ENCODE results near the gene COL23A1.

The COL23A1 gene

GRCh38 chr5:178280631-178281030 lies 309.6 kb downstream of the COL23A1 start:
- in situ Hi-C loops (cut with MboI; ENCODE audit: low sequenced_read_pairs), result loop anchor here (25.0 kb wide), 1 partner anchor 282 kb away; no protein-coding TSS in a partner anchor

- in situ Hi-C loops (cut with MboI; ENCODE audit: low sequenced_read_pairs), result loop anchor here (25.0 kb wide), 1 partner anchor 282 kb away; no protein-coding TSS in a partner anchor
Observed at GRCh38 chr5:178279723-178280438, 310.3 kb downstream of the COL23A1 start.

- in situ Hi-C loops (cut with MboI; ENCODE audit: low sequenced_read_pairs), result loop anchor here (25.0 kb wide), 1 partner anchor 283 kb away; no protein-coding TSS in a partner anchor
Observed at GRCh38 chr5:178279026-178279722, 311.0 kb downstream of the COL23A1 start.

GRCh38 chr5:178278358-178279023 lies 311.7 kb downstream of the COL23A1 start:
- in situ Hi-C loops (cut with MboI; ENCODE audit: low sequenced_read_pairs), result loop anchor here (25.0 kb wide), 1 partner anchor 284 kb away; no protein-coding TSS in a partner anchor

GRCh38 chr5:178277866-178278265 lies 312.3 kb downstream of the COL23A1 start:
- in situ Hi-C loops (cut with MboI; ENCODE audit: low sequenced_read_pairs), result loop anchor here (25.0 kb wide), 1 partner anchor 284 kb away; no protein-coding TSS in a partner anchor

- in situ Hi-C loops (cut with MboI; ENCODE audit: low sequenced_read_pairs), result loop anchor here (25.0 kb wide), 1 partner anchor 285 kb away; no protein-coding TSS in a partner anchor
Observed at GRCh38 chr5:178277346-178277745, 312.8 kb downstream of the COL23A1 start.

GRCh38 chr5:178274781-178275537 lies 315.2 kb downstream of the COL23A1 start:
- in situ Hi-C loops (cut with MboI; ENCODE audit: low sequenced_read_pairs), result loop anchor here (25.0 kb wide), 1 partner anchor 287 kb away; no protein-coding TSS in a partner anchor

- in situ Hi-C loops (cut with MboI; ENCODE audit: low sequenced_read_pairs), result no loop called here
Observed at GRCh38 chr5:178273665-178274541, 316.3 kb downstream of the COL23A1 start.

GRCh38 chr5:178273041-178273440 lies 317.2 kb downstream of the COL23A1 start:
- in situ Hi-C loops (cut with MboI; ENCODE audit: low sequenced_read_pairs), result no loop called here

GRCh38 chr5:178272591-178272990 lies 317.6 kb downstream of the COL23A1 start:
- in situ Hi-C loops (cut with MboI; ENCODE audit: low sequenced_read_pairs), result no loop called here

GRCh38 chr5:178271726-178272479 lies 318.3 kb downstream of the COL23A1 start:
- in situ Hi-C loops (cut with MboI; ENCODE audit: low sequenced_read_pairs), result no loop called here

GRCh38 chr5:178271231-178271630 lies 319.0 kb downstream of the COL23A1 start:
- in situ Hi-C loops (cut with MboI; ENCODE audit: low sequenced_read_pairs), result no loop called here

GRCh38 chr5:178269499-178269898 lies 320.7 kb downstream of the COL23A1 start:
- in situ Hi-C loops (cut with MboI; ENCODE audit: low sequenced_read_pairs), result no loop called here

- in situ Hi-C loops (cut with MboI; ENCODE audit: low sequenced_read_pairs), result no loop called here
Observed at GRCh38 chr5:178267876-178268275, 322.3 kb downstream of the COL23A1 start.

- in situ Hi-C loops (cut with MboI; ENCODE audit: low sequenced_read_pairs), result no loop called here
Observed at GRCh38 chr5:178267245-178267644, 322.9 kb downstream of the COL23A1 start.

GRCh38 chr5:178266581-178266980 lies 323.6 kb downstream of the COL23A1 start:
- in situ Hi-C loops (cut with MboI; ENCODE audit: low sequenced_read_pairs), result no loop called here

- in situ Hi-C loops (cut with MboI; ENCODE audit: low sequenced_read_pairs), result no loop called here
Observed at GRCh38 chr5:178265746-178266145, 324.4 kb downstream of the COL23A1 start.

- in situ Hi-C loops (cut with MboI; ENCODE audit: low sequenced_read_pairs), result no loop called here
Observed at GRCh38 chr5:178264044-178264443, 326.1 kb downstream of the COL23A1 start.

Measured in HL-60/S4 treated with phorbol 12-myristate 13-acetate at 8.2 ng/mL for 4 days and 3 days (cell line).